Renal cortex interstitium (tissue), 11 donors: Measurements from ENCODE around the gene ZNF274. TPM values are rescaled to one million over a fixed set of nuclear protein-coding genes. Genes with fewer than 3 reads are reported as not detected.

Experiments used
- DNase-seq, 11 donors: peaks; one replicate each; pipeline ENCODE4 v3.0.0-alpha.2; 2013; ENCODE audit warnings: low read depth in 9 of 11, low spot score in 4 of 11; ENCODE audit errors: extremely low read depth in 1 of 11
- polyA plus RNA-seq, 3 donors: library from polyadenylated mRNA; unstranded; fragments of 120-200 nt; gene quantifications; one replicate each; pipeline ENCODE4 v1.2.1, GENCODE V29; 2013; ENCODE audit not compliant: insufficient read length in 3 of 3

The ZNF274 gene
- polyA plus RNA-seq, 3 donors: 18.2 to 27.0 (median 19.7) TPM

GRCh38 chr19:58261600-58261967 is 78.7 kb downstream of the ZNF274 start:
- DNase-seq: no peak

- no peak for DNase-seq
Observed at GRCh38 chr19:58261968-58262921, 79.4 kb downstream of the ZNF274 start.

- DNase-seq: no peak
Observed at GRCh38 chr19:58262922-58263296, 80.0 kb downstream of the ZNF274 start.

Other genes starting within 250 kb of the ZNF274 start
- gene ZNF418, start 247.7 kb upstream of the ZNF274 start, polyA plus RNA-seq: 10 to 100 TPM; 21.9 to 32.8 (median 25.7) TPM
- 1 to 10 TPM; 8.9 to 10.0 (median 9.6) TPM for gene ZNF256, start 235.4 kb upstream of the ZNF274 start, polyA plus RNA-seq
- gene C19orf18, start 208.5 kb upstream of the ZNF274 start, polyA plus RNA-seq: 1 to 10 TPM; 1.4 to 3.1 (median 1.7) TPM
- gene ZNF606, start 180.2 kb upstream of the ZNF274 start, polyA plus RNA-seq: 10 to 100 TPM; 29.1 to 33.5 (median 31.7) TPM
- gene ZSCAN1, start 149.0 kb upstream of the ZNF274 start, polyA plus RNA-seq: 1 to 10 TPM; 2.9 to 7.3 (median 4.8) TPM
- 10 to 100 TPM; 21.8 to 30.3 (median 21.8) TPM for gene ZNF135, start 123.8 kb upstream of the ZNF274 start, polyA plus RNA-seq
- 100 to 1,000 TPM in 1 of 3 donors, 10 to 100 TPM in 2; 79.0 to 116 (median 98.4) TPM for gene ZSCAN18, start 84.8 kb upstream of the ZNF274 start, polyA plus RNA-seq
- 10 to 100 TPM; 21.5 to 26.0 (median 23.7) TPM for gene ZNF329, start 32.3 kb upstream of the ZNF274 start, polyA plus RNA-seq
- gene ZNF544, start 45.9 kb downstream of the ZNF274 start, polyA plus RNA-seq: 10 to 100 TPM; 36.9 to 45.9 (median 38.1) TPM
- 1 to 10 TPM; 7.3 to 8.7 (median 7.6) TPM for gene ZNF8, start 95.9 kb downstream of the ZNF274 start, polyA plus RNA-seq
- gene ERVK3-1, start 122.3 kb downstream of the ZNF274 start, polyA plus RNA-seq: 10 to 100 TPM; 46.6 to 58.0 (median 53.8) TPM
- gene ZSCAN22, start 143.9 kb downstream of the ZNF274 start, polyA plus RNA-seq: 1 to 10 TPM; 3.6 to 3.8 (median 3.6) TPM
- gene A1BG, start 170.4 kb downstream of the ZNF274 start, polyA plus RNA-seq: 1 to 10 TPM in 2 of 3 donors, under 1 TPM in 1; 0.45 to 2.0 (median 1.5) TPM
- 1 to 10 TPM; 3.7 to 6.2 (median 5.2) TPM for gene ZNF497, start 179.7 kb downstream of the ZNF274 start, polyA plus RNA-seq
- 1 to 10 TPM; 3.3 to 6.0 (median 4.5) TPM for gene ZNF837, start 198.0 kb downstream of the ZNF274 start, polyA plus RNA-seq
- gene RPS5, start 204.2 kb downstream of the ZNF274 start, polyA plus RNA-seq: 1,000 to 10,000 TPM in 2 of 3 donors, 100 to 1,000 TPM in 1; 862 to 1,069 (median 1,060) TPM
- gene RNF225, start 212.6 kb downstream of the ZNF274 start, polyA plus RNA-seq: not detected
- gene ZNF584, start 225.6 kb downstream of the ZNF274 start, polyA plus RNA-seq: 10 to 100 TPM; 13.3 to 15.0 (median 13.3) TPM